Measurements from ENCODE around the gene SDR42E2. TPM values are rescaled to one million over a fixed set of nuclear protein-coding genes. Genes with fewer than 3 reads are reported as not detected.

The SDR42E2 gene
- total RNA-seq, 2 donors from 2014 or later = not detected

DNA sequence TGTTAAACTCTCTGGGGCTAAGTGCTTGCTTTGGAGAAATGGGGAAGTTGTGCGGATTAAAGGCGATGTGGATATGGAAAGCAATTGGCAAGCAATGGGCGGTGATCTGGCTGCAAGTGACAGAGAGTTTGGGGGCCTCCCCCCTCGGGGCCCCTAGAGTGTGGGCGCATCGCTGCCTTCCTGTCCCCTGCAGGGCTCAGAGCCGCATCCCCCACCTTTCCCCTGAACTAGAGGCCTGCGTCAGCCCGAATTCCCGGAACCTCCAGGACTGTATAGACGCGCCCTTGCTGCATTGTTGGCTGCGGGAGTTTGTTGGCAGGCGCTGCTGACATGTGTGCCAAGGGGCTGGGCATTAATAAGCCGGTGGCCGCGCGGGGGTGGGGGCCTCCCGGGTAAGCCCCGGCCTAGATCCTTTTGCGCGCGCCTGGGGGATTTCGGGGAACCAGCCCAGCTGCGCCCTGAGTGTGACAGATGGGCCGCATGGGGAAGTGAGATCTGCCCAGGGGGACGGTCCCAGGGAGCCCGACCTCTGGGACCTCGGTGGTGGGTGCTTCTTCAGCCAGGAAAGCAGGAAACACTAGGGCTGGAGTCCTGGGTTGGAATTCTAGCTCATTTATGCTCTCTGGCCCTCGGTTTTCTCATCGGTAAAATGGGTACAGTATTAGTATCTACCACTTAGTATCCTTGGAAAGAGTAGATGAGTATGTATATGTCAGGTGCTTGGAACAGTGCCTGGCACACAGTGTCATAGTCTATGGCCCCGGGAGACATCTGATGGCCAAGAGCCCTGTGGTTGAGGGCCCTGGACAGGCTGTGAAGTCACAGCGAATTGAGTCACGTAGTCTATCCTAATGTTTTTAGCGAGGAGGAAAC is 44.8 kb downstream of the SDR42E2 start:
- peak overlapping the region; percentile 92 for H3K4me3 ChIP-seq (ENCODE audit: low read length)
- H3K27ac ChIP-seq (ENCODE audit: low read depth, low read length) = peak overlapping the region; percentile 17
- Mint-ChIP-seq H3K36me3 (ENCODE audit: low read depth) (peaks cover 3% of the 10 kb centered on the region), H3K27ac (peak overlapping the region; percentile 23), H3K4me1 (no peaks in the 10 kb centered on the region), H3K27me3 (ENCODE audit: insufficient read depth) (peaks cover 12% of the 10 kb centered on the region), H3K9me3 (peaks cover 9% of the 10 kb centered on the region), H3K4me3 (peak overlapping the region; percentile 77)
- H3K9ac ChIP-seq (ENCODE audit: extremely low read depth, low read length, poor library complexity, severe bottlenecking) = peak overlapping the region; percentile 41
- no peaks in the 10 kb centered on the region for H3K9me3 ChIP-seq (ENCODE audit: control insufficient read depth, low read length)
- no peak for TF ChIP-seq CTCF (conservative IDR thresholded peaks at IDR 0.05)
- no peaks in the 10 kb centered on the region for H3K4me1 ChIP-seq (ENCODE audit: control insufficient read depth, insufficient read depth, low read length)
- DNase-seq = peak; percentile 73
- WGBS, 2 experiments (ENCODE audit: insufficient coverage in 1 of 2, insufficient read length in 1 of 2) = 23 to 28% methylated on average over 22 to 35 of the region's 35 CpGs
- H3K36me3 ChIP-seq (ENCODE audit: control insufficient read depth, insufficient read depth, low read length) = no peaks in the 10 kb centered on the region
- peaks cover 6% of the 10 kb centered on the region for H3K27me3 ChIP-seq (ENCODE audit: control insufficient read depth, insufficient read depth, low read length, poor library complexity, severe bottlenecking)

DNA sequence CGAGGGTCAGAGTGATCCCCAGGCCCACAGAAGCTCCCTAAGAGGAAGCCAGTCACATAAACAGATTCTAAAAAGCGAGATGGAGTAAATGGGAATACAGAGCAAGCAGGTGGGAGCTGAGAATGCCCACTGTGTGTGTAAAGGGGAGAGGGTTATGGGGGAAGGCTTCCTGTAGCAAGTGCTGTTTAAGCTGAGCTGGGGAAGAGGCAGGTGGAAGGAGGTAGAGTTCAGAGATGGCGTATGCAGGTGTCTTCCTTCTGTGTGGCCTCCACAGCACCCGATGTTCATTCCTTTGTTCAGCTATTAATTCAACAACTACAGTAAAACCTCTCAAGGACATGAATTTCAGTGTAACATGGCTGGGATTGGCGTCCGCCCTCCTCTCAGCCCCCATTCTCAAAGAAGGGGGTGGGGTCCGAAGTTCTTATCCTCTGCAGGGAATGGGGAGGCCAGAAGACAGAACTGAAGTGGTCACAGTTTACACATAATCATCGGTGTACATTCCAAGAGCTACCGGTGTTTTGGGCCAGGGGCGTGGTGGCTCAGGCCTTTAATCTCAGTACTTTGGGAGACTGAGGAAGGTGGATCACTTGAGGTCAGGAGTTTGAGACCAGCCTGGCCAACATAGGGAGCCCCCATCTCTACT is 45.5 kb downstream of the SDR42E2 start:
- no peak for TF ChIP-seq CTCF (conservative IDR thresholded peaks at IDR 0.05)
- Histone ChIP-seq H3K9me3 (ENCODE audit: control insufficient read depth, low read length) (no peaks in the 10 kb centered on the region), H3K9ac (ENCODE audit: extremely low read depth, low read length, poor library complexity, severe bottlenecking) (no peak overlapping the region), H3K4me3 (ENCODE audit: low read length) (peak overlapping the region; percentile 92), H3K36me3 (ENCODE audit: control insufficient read depth, insufficient read depth, low read length) (no peaks in the 10 kb centered on the region), H3K27me3 (ENCODE audit: control insufficient read depth, insufficient read depth, low read length, poor library complexity, severe bottlenecking) (peaks cover 6% of the 10 kb centered on the region), H3K4me1 (ENCODE audit: control insufficient read depth, insufficient read depth, low read length) (no peaks in the 10 kb centered on the region), H3K27ac (ENCODE audit: low read depth, low read length) (no peak overlapping the region)
- Mint-ChIP-seq H3K27ac (no peak overlapping the region), H3K4me3 (peak overlapping the region; percentile 77), H3K36me3 (ENCODE audit: low read depth) (peaks cover 5% of the 10 kb centered on the region), H3K27me3 (ENCODE audit: insufficient read depth) (peaks cover 12% of the 10 kb centered on the region), H3K9me3 (peaks cover 9% of the 10 kb centered on the region), H3K4me1 (no peaks in the 10 kb centered on the region)
- no peak for DNase-seq
- WGBS, 2 experiments (ENCODE audit: insufficient coverage in 1 of 2, insufficient read length in 1 of 2) = 88 to 92% methylated on average over 7 to 10 of the region's 10 CpGs

- no peak overlapping the region for H3K27ac Mint-ChIP-seq
- 90 to 97% methylated on average over 4 to 6 of the region's 6 CpGs for WGBS, 2 experiments (ENCODE audit: insufficient coverage in 1 of 2, insufficient read length in 1 of 2)
- no peak overlapping the region for H3K27ac ChIP-seq (ENCODE audit: low read depth, low read length)
Measured at GRCh38 chr16:22210285-22210684, 48.0 kb downstream of the SDR42E2 start.

More at GRCh38 chr16:22210285-22210684, 48.0 kb downstream of the SDR42E2 start:
- Histone ChIP-seq H3K4me1 (ENCODE audit: control insufficient read depth, insufficient read depth, low read length) (no peaks in the 10 kb centered on the region), H3K9me3 (ENCODE audit: control insufficient read depth, low read length) (peaks cover 11% of the 10 kb centered on the region), H3K9ac (ENCODE audit: extremely low read depth, low read length, poor library complexity, severe bottlenecking) (no peak overlapping the region), H3K27me3 (ENCODE audit: control insufficient read depth, insufficient read depth, low read length, poor library complexity, severe bottlenecking) (peaks cover 6% of the 10 kb centered on the region), H3K4me3 (ENCODE audit: low read length) (no peak overlapping the region), H3K36me3 (ENCODE audit: control insufficient read depth, insufficient read depth, low read length) (no peaks in the 10 kb centered on the region)
- no peak for TF ChIP-seq CTCF (conservative IDR thresholded peaks at IDR 0.05)
- peaks cover 13% of the 10 kb centered on the region for H3K36me3 Mint-ChIP-seq (ENCODE audit: low read depth)
- peaks cover 17% of the 10 kb centered on the region for H3K9me3 Mint-ChIP-seq
- H3K4me1 Mint-ChIP-seq = peaks cover 10% of the 10 kb centered on the region
- no peak for DNase-seq
- H3K4me3 Mint-ChIP-seq = no peak overlapping the region
- H3K27me3 Mint-ChIP-seq (ENCODE audit: insufficient read depth) = peaks cover 14% of the 10 kb centered on the region
